A549 (cell line): ENCODE data around the gene ARMC6. TPM values are rescaled to one million over a fixed set of nuclear protein-coding genes. Genes with fewer than 3 reads are reported as not detected.

Experiments
- ATAC-seq, 2 experiments: fragments of 200-7000 bp in 1 of 2; fragments of >200 bp in 1 of 2; cut with Nextera tagmentation in 1 of 2; cut with Tn5 transposase in 1 of 2; 3 replicates each; pipeline versions ENCODE4 v1.8.0 to v1.9.1; 2018 to 2020; ENCODE audit warnings: mild to moderate bottlenecking in 1 of 2, moderate library complexity in 1 of 2
- CTCF ChIA-PET: fragments of 300-600 bp; sonication (Branson Sonifier 250); formaldehyde crosslinking; extraction: SDS; loops from one replicate; lab custom pipeline; 2021; ENCODE audit warnings: antibody characterized with exemption, inconsistent platforms; lab: Yijun Ruan, JAX
- POLR2A ChIA-PET: fragments of 350-600 bp; formaldehyde crosslinking; extraction: SDS; loops from one replicate; lab custom pipeline; 2021; ENCODE audit warnings: antibody characterized with exemption, inconsistent platforms; lab: Yijun Ruan, JAX
- DNase-seq, 2 experiments: peaks; one replicate each; pipeline versions ENCODE4 v3.0.0 to v3.0.0-alpha.2; 2011 to 2016; ENCODE audit warnings: low read depth in 1 of 2, low spot score in 1 of 2
- FAIRE-seq: peaks from 2 replicates; lab custom pipeline; 2011; peaks lifted over from hg19 to GRCh38; lab: Jason Lieb, UNC
- H3K27ac ChIP-seq, 2 experiments: fragments of >200 bp; sonication (Bioruptor Twin); formaldehyde crosslinking; 3 replicates each; pipeline ENCODE4 v1.5.1; 2016 to 2017
- H3K4me1 ChIP-seq: fragments of >200 bp; sonication (Bioruptor Twin); formaldehyde crosslinking; 3 replicates; pipeline ENCODE4 v1.6.1; 2016
- H3K4me2 ChIP-seq: fragments of >200 bp; sonication (Bioruptor Twin); formaldehyde crosslinking; 3 replicates; pipeline ENCODE4 v1.6.1; 2016
- H3K4me3 ChIP-seq: fragments of >200 bp; sonication (Bioruptor Twin); formaldehyde crosslinking; 3 replicates; pipeline ENCODE4 v1.5.1; 2016
- H3K9me3 ChIP-seq: fragments of >200 bp; sonication (Bioruptor Twin); formaldehyde crosslinking; 3 replicates; pipeline ENCODE4 v1.6.1; 2016
- CEBPB ChIP-seq, 2 experiments: fragments of >200 bp in 1 of 2; sonication (Bioruptor Twin) in 1 of 2; formaldehyde crosslinking in 1 of 2; IDR thresholded peaks; 2 replicates each; pipeline ENCODE4 v1.6.1; 2012 to 2016
- CTCF ChIP-seq: fragments of >200 bp; sonication (Bioruptor Twin); formaldehyde crosslinking; IDR thresholded peaks from 3 replicates; pipeline ENCODE4 v1.5.1; 2016
- E2F6 ChIP-seq: IDR thresholded peaks from 2 replicates; pipeline ENCODE4 v1.6.1; 2012; ENCODE audit warnings: low read depth, borderline replicate concordance
- HDAC2 ChIP-seq: fragments of 200-600 bp; sonication (generic); IDR thresholded peaks from 2 replicates; pipeline ENCODE4 v1.6.1; 2016
- HES2 ChIP-seq: fragments of >200 bp; sonication (Bioruptor Twin); formaldehyde crosslinking; IDR thresholded peaks from 2 replicates; pipeline ENCODE4 v1.6.1; 2016
- HMGXB4 ChIP-seq: fragments of 250-450 bp; sonication (Bioruptor Pico); IDR thresholded peaks from 2 replicates; pipeline ENCODE4 v1.5.0; 2021; ENCODE audit warnings: mild to moderate bottlenecking, moderate library complexity, borderline replicate concordance
- JUN ChIP-seq, 2 experiments: fragments of >200 bp; sonication (Bioruptor Twin); formaldehyde crosslinking; IDR thresholded peaks; 2 replicates in 1 of 2; 3 replicates in 1 of 2; pipeline ENCODE4 v1.6.1; 2016 to 2017
- MAX ChIP-seq: IDR thresholded peaks from 2 replicates; pipeline ENCODE4 v1.6.1; 2012
- MYC ChIP-seq: IDR thresholded peaks from 2 replicates; pipeline ENCODE4 v1.6.1; 2012; ENCODE audit warnings: mild to moderate bottlenecking, inconsistent platforms, low read length, improper control_type of control experiment, borderline replicate concordance
- NPAS2 ChIP-seq: fragments of 250-450 bp; sonication (Bioruptor Pico); IDR thresholded peaks from 2 replicates; pipeline ENCODE4 v1.8.0; 2022; ENCODE audit warnings: mild to moderate bottlenecking, moderate library complexity, borderline replicate concordance
- PHF8 ChIP-seq: fragments of 200-600 bp; sonication (generic); IDR thresholded peaks from 2 replicates; pipeline ENCODE4 v1.6.1; 2016; ENCODE audit warnings: low read depth, mild to moderate bottlenecking, antibody characterized with exemption, moderate library complexity, borderline replicate concordance
- POLR2A ChIP-seq: IDR thresholded peaks from 2 replicates; pipeline ENCODE4 v1.6.1; 2012; ENCODE audit warnings: mild to moderate bottlenecking, low read length
- REST ChIP-seq: fragments of 200-600 bp; sonication (generic); IDR thresholded peaks from 2 replicates; pipeline ENCODE4 v1.6.1; 2016; ENCODE audit warnings: antibody characterized with exemption, mild to moderate bottlenecking, moderate library complexity
- TFCP2L1 ChIP-seq: fragments of 250-450 bp; sonication (Bioruptor Pico); IDR thresholded peaks from 2 replicates; pipeline ENCODE4 v1.5.0; 2021; ENCODE audit warnings: mild to moderate bottlenecking
- USF2 ChIP-seq: fragments of 450-650 bp; IDR thresholded peaks from 2 replicates; pipeline ENCODE4 v1.6.1; 2014; ENCODE audit warnings: antibody characterized with exemption
- WGBS: methylation state at CpG from one replicate; pipeline ENCODE4 v1.1.6; 2017; ENCODE audit errors: missing lambda C conversion rate; 5-methylcytosine and 5-hydroxymethylcytosine counted together
- polyA minus RNA-seq: library from RNA; depleted of rRNA, polyadenylated mRNA; stranded (reverse); fragments of >200 nt; gene quantifications from 2 replicates; pipeline ENCODE4 v1.2.3, GENCODE V29; 2011; rRNA and poly(A)+ RNA removed
- polyA plus RNA-seq, 4 experiments: library from polyadenylated mRNA; depleted of rRNA in 3 of 4; stranded (reverse); fragments of >200 nt; fragmentation: RNase III in 1 of 4; extraction: RNeasy Plus Mini Kit Qiagen cat#74134 plus additional on column Dnase treatment in 1 of 4; gene quantifications; 2 replicates in 3 of 4; 3 replicates in 1 of 4; pipeline ENCODE4 v1.2.3, GENCODE V29; 2011 to 2017
- TF ChIP-seq, protein P1 (sequence below): fragments of 250-450 bp; sonication (Bioruptor Pico); IDR thresholded peaks from 2 replicates; pipeline ENCODE4 v1.5.0; 2020; ENCODE audit warnings: low read depth, mild to moderate bottlenecking, moderate library complexity

Gene ARMC6
- polyA plus RNA-seq (2011; rRNA removed) (18.2 and 18.4 TPM in 2 replicates), polyA plus RNA-seq (2017; fragmentation: RNase III; extraction: RNeasy Plus Mini Kit Qiagen cat#74134 plus additional on column Dnase treatment) (27.2 to 27.6 TPM (median 27.5 TPM) in 3 replicates), polyA minus RNA-seq (22.9 and 36.1 TPM in 2 replicates)
- 45.1 and 50.4 TPM in 2 replicates for polyA plus RNA-seq (2012; cell fraction: cytosol; rRNA removed)
- 56.6 and 76.6 TPM in 2 replicates for polyA plus RNA-seq (2012; cell fraction: nucleus; rRNA removed)

DNA sequence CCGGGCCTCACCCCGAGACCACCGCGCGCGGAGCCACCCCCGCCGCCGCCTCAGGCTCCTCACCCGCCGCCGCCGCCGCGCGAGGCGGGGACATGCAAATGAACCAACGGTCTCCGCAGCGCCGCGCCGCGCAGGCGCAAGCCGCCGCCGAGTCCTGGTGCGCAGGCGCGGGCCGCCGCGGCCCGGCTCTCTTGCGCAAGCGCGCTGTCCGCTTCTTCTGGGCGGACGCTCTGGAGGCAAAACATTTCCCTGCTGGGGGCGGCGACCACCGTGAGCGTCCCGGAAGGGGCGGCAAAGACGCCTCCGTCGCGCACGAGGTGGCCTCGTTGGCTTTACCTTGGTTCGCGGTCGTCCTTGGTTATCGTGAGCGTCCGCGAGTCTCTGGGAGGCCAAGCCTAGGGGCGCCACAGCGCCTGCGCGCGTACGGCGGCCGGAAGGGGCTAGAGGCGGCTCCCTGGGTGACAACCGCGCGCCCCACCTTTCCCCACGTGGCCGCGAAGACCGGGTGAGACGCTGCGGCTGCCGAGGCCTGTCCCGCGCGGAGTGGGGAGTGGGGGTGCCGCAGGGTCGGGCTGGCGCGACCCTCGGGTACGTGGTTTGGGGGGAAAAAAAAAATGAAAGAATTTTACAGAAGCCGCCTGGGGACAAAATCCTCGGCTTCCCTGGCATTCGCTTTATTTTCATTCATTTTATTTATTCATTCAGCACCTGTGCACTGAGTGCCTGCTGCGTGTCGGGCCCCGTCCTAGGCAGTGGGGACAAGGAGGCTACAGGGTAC lies at the start of gene ARMC6, which contains the start of gene SUGP2:
ARMC6 (plus strand) TSS at position 178 of the 778 bp plus-strand sequence. CDS start 607 bp downstream, outside the sequence.
SUGP2 (minus strand) TSS at position 92 of the 778 bp plus-strand sequence. CDS start 2,446 bp downstream, outside the sequence.
- FAIRE-seq (no peak), DNase-seq (peak; percentile 86 to 88), ATAC-seq (peak; percentile 90 to 96)
- Histone ChIP-seq H3K4me2 (peak within 1 kb of the TSS; percentile 99), H3K27ac (peak within 1 kb of the TSS; percentile 86 to 98), H3K4me1 (peaks cover 13% of the 10 kb centered on the region; the same call in 1 of the 3 replicates), H3K9me3 (peaks cover 9% of the 10 kb centered on the region; the same call in 2 of the 3 replicates), H3K4me3 (peak within 1 kb of the TSS; percentile 87)
- 4% methylated on average over 24 of the region's 94 CpGs for WGBS
- ChIA-PET POLR2A (no interaction called here), CTCF (no interaction called here)
- TF ChIP-seq NPAS2 (CRISPR knock-in tag) = 0 out of 2 replicates have a peak, but pooled peaks have one; percentile 16
- TF ChIP-seq REST = 0 out of 2 replicates have a peak, but pooled peaks have one; percentile 13
- no peak for TF ChIP-seq HMGXB4 (CRISPR knock-in tag)
- peak; percentile 68 to 79 for TF ChIP-seq CEBPB (IDR thresholded peaks at IDR 0.05)
- peak; percentile 23 for TF ChIP-seq POLR2A
- TF ChIP-seq PHF8 = peak; percentile 62
- peak; percentile 76; the same call in 1 of the 2 replicates for TF ChIP-seq HDAC2
- TF ChIP-seq MYC = peak; percentile 71; the same call in 1 of the 2 replicates
- TF ChIP-seq MAX = peak; percentile 99
- TF ChIP-seq, protein P1, sequence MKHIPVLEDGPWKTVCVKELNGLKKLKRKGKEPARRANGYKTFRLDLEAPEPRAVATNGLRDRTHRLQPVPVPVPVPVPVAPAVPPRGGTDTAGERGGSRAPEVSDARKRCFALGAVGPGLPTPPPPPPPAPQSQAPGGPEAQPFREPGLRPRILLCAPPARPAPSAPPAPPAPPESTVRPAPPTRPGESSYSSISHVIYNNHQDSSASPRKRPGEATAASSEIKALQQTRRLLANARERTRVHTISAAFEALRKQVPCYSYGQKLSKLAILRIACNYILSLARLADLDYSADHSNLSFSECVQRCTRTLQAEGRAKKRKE (CRISPR knock-in tag) = peak; percentile 75; the same call in 1 of the 2 replicates
- TF ChIP-seq JUN (IDR thresholded peaks at IDR 0.05) = peak in 1 of 2 experiments; percentile 44; a peak in 2 of 5 replicates
- TF ChIP-seq USF2 = peak; percentile 61
- peak; percentile 99 for TF ChIP-seq E2F6
- TF ChIP-seq TFCP2L1 = no peak
- TF ChIP-seq HES2 = no peak
- TF ChIP-seq CTCF = no peak
